Measurements from ENCODE around the gene TXK.

TXK gene

DNA sequence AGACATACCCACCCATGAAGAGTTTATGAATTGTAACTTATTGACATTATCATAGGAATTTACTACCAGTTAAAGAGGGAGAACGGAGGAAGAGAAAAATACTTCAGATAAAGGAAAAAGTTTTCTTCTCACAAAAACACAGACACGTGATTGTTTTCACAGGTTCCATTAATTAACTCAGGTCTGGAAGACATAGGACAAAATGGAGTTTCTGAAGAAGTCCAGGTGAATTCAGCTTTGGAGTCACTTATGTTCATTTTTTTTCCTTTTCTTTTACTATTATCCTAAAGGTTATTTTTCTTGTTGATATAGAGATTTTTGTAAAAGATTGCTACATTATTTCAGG, 97.0 kb downstream of the TXK start:
- H3K36me3 ChIP-seq = no peaks in the 10 kb centered on the region
- DNase-seq = no peak
- TF ChIP-seq CTCF (IDR thresholded peaks at IDR 0.05; ENCODE audit: low read depth, low read length) = no peak
- 0 out of 2 replicates have a peak, but pooled peaks cover 3% of the 10 kb centered on the region for H3K27me3 ChIP-seq
- H3K4me1 ChIP-seq = no peaks in the 10 kb centered on the region
- H3K4me3 ChIP-seq (ENCODE audit: low read depth, low read length) = no peak overlapping the region
- H3K9me3 ChIP-seq = no peaks in the 10 kb centered on the region

- TF ChIP-seq CTCF (IDR thresholded peaks at IDR 0.05; ENCODE audit: low read depth, low read length) = no peak
- H3K4me1 ChIP-seq = no peaks in the 10 kb centered on the region
- DNase-seq = no peak
- H3K27me3 ChIP-seq = no peaks in the 10 kb centered on the region
- no peaks in the 10 kb centered on the region for H3K9me3 ChIP-seq
- no peaks in the 10 kb centered on the region for H3K36me3 ChIP-seq
- H3K4me3 ChIP-seq (ENCODE audit: low read depth, low read length) = no peak overlapping the region
Observed at GRCh38 chr4:48035952-48036351, 98.1 kb downstream of the TXK start.

GRCh38 chr4:48033825-48034413, 100.1 kb downstream of the TXK start:
- no peaks in the 10 kb centered on the region for H3K4me1 ChIP-seq
- H3K36me3 ChIP-seq = no peaks in the 10 kb centered on the region
- peak; percentile 68 for TF ChIP-seq CTCF (IDR thresholded peaks at IDR 0.05; ENCODE audit: low read depth, low read length)
- H3K4me3 ChIP-seq (ENCODE audit: low read depth, low read length) = no peak overlapping the region
- H3K27me3 ChIP-seq = no peaks in the 10 kb centered on the region; the same call in 1 of the 2 replicates
- no peaks in the 10 kb centered on the region for H3K9me3 ChIP-seq
- DNase-seq = peak; percentile 48

DNA sequence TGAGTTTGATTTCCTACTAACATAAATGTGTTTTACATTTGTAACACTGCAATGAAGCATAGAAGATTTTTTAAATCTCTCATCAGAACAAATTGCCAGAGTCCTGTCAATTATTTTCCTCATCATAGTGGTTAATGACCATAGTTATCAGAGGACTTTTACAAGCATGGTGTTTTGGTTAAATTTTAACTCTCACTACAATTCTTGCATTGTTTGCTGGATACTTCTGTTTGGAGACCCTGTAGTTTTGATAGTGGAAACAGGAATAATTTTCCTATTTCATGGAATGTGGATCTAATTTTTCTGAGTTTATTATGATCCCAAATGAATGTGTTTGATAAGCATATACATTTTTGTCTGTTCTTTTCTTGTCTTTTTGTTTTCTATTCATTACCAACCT, 100.6 kb downstream of the TXK start:
- DNase-seq = no peak
- Histone ChIP-seq H3K27me3 (no peaks in the 10 kb centered on the region; the same call in 1 of the 2 replicates), H3K4me1 (no peaks in the 10 kb centered on the region), H3K4me3 (ENCODE audit: low read depth, low read length) (no peak overlapping the region), H3K9me3 (no peaks in the 10 kb centered on the region), H3K36me3 (no peaks in the 10 kb centered on the region)
- no peak for TF ChIP-seq CTCF (IDR thresholded peaks at IDR 0.05; ENCODE audit: low read depth, low read length)

GRCh38 chr4:48032721-48033120, 101.3 kb downstream of the TXK start:
- no peak overlapping the region for H3K4me3 ChIP-seq (ENCODE audit: low read depth, low read length)
- H3K4me1 ChIP-seq = no peaks in the 10 kb centered on the region
- no peaks in the 10 kb centered on the region; the same call in 1 of the 2 replicates for H3K27me3 ChIP-seq
- H3K36me3 ChIP-seq = no peaks in the 10 kb centered on the region
- no peak for TF ChIP-seq CTCF (IDR thresholded peaks at IDR 0.05; ENCODE audit: low read depth, low read length)
- H3K9me3 ChIP-seq = no peaks in the 10 kb centered on the region
- DNase-seq = no peak

DNA sequence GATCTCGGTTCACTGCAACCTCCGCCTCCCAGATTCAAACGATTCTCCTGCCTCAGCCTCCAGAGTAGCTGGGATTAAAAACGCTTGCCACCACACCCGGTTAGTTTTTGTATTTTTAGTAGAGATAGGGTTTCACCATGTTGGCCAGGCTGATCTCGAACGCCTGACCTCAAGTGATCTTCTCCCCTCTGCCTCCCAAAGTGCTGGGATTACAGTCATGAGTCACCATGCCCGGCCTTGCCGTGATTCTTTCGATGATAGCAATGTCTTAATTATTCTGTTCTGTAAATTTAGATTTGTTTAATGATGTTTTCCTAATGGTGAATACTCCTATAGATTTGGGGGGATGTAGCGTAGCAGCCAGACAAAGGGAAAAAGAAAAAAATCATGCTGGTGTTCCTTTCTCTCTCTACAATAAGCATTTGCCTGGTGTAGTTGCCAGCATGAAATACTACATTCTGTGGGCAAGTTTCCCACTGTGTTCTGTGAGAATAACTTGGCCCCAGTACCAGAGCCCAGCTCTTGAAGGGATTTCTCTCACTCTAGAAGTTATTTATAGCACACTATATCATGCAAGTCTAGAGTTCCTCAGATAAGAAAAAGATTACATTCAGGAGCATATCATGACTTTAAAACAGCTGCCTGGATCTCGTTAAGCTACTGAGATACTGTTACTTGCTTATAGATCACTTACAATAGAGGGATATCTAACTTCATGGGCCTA, 102.1 kb downstream of the TXK start:
- H3K9me3 ChIP-seq = no peaks in the 10 kb centered on the region
- H3K4me3 ChIP-seq (ENCODE audit: low read depth, low read length) = no peak overlapping the region
- H3K36me3 ChIP-seq = no peaks in the 10 kb centered on the region
- no peaks in the 10 kb centered on the region for H3K4me1 ChIP-seq
- DNase-seq = no peak
- TF ChIP-seq CTCF (IDR thresholded peaks at IDR 0.05; ENCODE audit: low read depth, low read length) = no peak
- no peaks in the 10 kb centered on the region; the same call in 1 of the 2 replicates for H3K27me3 ChIP-seq
